Astrocyte (in vitro differentiated cells and primary cell): ENCODE measurements around the gene DENND4B.

Experiments used
- EZH2 ChIP-seq: IDR thresholded peaks from 2 replicates; pipeline ENCODE4 v1.6.1; 2012; ENCODE audit warnings: mild to moderate bottlenecking, low read length, inconsistent platforms; ENCODE audit not compliant: insufficient read depth
- TF ChIP-seq, protein P1 (sequence below): IDR thresholded peaks from 2 replicates; pipeline ENCODE4 v1.5.1; 2011; ENCODE audit warnings: low read depth, mild to moderate bottlenecking, inconsistent platforms, low read length, moderate library complexity; ENCODE audit not compliant: insufficient read depth

DNA sequence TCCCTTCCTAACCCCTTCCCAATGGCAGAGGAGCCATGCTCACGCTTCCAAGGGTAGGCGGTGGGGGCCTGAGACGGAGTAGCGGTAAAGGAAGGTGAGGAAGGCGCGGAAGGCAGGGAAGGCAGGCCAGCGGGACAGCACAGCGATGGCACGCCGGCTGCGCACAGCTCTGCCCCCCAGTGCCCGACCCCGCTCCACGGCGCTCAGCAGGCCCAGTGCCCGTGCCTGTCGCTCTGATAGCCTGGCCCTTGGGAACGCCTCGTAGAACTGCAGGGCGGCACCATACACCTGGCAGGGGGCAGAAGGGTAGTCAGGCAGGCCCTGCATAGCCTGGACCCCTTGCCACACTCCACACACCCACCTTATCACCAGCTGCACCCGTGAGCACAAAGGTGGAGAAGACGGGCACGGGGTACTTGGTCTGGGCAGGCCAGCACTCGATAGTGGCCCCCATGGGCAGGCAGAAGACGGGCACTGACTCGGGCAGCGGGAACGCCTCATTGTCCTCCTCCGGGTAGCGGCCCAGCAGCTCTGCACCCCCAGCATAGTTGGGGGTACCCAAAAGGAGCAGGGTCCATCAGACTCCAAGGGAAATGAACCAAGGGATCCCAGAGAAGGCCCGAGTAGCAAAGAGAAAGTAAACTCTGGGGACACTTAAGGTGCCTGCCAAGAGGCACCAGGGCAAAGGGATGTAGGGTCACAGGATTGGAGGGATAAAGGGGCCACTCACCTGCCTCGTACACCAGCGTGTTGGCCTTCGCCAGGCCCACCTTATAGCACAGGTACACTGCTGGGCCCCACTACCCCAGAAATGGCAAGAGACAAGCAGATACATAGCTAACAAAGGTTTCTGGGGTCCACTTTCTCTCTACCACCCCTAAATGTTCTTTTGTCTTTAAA lies 4.4 kb downstream of the DENND4B start:
- no peak for TF ChIP-seq EZH2
- TF ChIP-seq, protein P1, sequence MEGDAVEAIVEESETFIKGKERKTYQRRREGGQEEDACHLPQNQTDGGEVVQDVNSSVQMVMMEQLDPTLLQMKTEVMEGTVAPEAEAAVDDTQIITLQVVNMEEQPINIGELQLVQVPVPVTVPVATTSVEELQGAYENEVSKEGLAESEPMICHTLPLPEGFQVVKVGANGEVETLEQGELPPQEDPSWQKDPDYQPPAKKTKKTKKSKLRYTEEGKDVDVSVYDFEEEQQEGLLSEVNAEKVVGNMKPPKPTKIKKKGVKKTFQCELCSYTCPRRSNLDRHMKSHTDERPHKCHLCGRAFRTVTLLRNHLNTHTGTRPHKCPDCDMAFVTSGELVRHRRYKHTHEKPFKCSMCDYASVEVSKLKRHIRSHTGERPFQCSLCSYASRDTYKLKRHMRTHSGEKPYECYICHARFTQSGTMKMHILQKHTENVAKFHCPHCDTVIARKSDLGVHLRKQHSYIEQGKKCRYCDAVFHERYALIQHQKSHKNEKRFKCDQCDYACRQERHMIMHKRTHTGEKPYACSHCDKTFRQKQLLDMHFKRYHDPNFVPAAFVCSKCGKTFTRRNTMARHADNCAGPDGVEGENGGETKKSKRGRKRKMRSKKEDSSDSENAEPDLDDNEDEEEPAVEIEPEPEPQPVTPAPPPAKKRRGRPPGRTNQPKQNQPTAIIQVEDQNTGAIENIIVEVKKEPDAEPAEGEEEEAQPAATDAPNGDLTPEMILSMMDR: no peak
